WERI-Rb-1 (cell line): ENCODE measurements around the gene CCDC85A.

Experiments
- DNase-seq: peaks from one replicate; pipeline ENCODE4 v3.0.0-alpha.2; 2020
- H3K27ac ChIP-seq: fragments of 250-450 bp; sonication (Bioruptor Pico); 2 replicates; pipeline ENCODE4 v1.5.1; 2020; ENCODE audit warnings: mild to moderate bottlenecking, moderate library complexity
- H3K27me3 ChIP-seq: fragments of 250-450 bp; sonication (Bioruptor Pico); 2 replicates; pipeline ENCODE4 v1.5.1; 2021; ENCODE audit warnings: mild to moderate bottlenecking, low read depth, moderate library complexity; ENCODE audit not compliant: insufficient read depth, severe bottlenecking
- H3K36me3 ChIP-seq: fragments of 250-450 bp; sonication (Bioruptor Pico); 2 replicates; pipeline ENCODE4 v1.5.1; 2020; ENCODE audit warnings: mild to moderate bottlenecking, moderate library complexity
- H3K4me3 ChIP-seq: 2 replicates; pipeline ENCODE4 v1.5.1; 2011; ENCODE audit warnings: low read depth, mild to moderate bottlenecking, control low read depth, low read length
- H3K9me3 ChIP-seq: fragments of 250-450 bp; sonication (Bioruptor Pico); 2 replicates; pipeline ENCODE4 v1.5.1; 2021; ENCODE audit warnings: mild to moderate bottlenecking, moderate library complexity; ENCODE audit not compliant: severe bottlenecking
- CTCF ChIP-seq: IDR thresholded peaks from 2 replicates; pipeline ENCODE4 v1.5.1; 2011; ENCODE audit warnings: low read depth, mild to moderate bottlenecking, control low read depth, inconsistent platforms, low read length

Gene CCDC85A

GRCh38 chr2:56175779-56176178, 8.0 kb upstream of the CCDC85A start:
- no peak overlapping the region for H3K27ac ChIP-seq
- no peak for DNase-seq
- no peaks in the 10 kb centered on the region for H3K9me3 ChIP-seq
- H3K4me3 ChIP-seq = no peak overlapping the region
- no peaks in the 10 kb centered on the region for H3K36me3 ChIP-seq
- TF ChIP-seq CTCF = no peak
- no peaks in the 10 kb centered on the region for H3K27me3 ChIP-seq

GRCh38 chr2:56177420-56178220, 6.2 kb upstream of the CCDC85A start:
- no peak for TF ChIP-seq CTCF
- no peaks in the 10 kb centered on the region for H3K9me3 ChIP-seq
- H3K4me3 ChIP-seq = no peak overlapping the region
- no peaks in the 10 kb centered on the region for H3K36me3 ChIP-seq
- DNase-seq = no peak
- no peak overlapping the region for H3K27ac ChIP-seq
- no peaks in the 10 kb centered on the region for H3K27me3 ChIP-seq

GRCh38 chr2:56179931-56180330, 3.9 kb upstream of the CCDC85A start:
- DNase-seq = no peak
- H3K27me3 ChIP-seq = peaks cover 9% of the 10 kb centered on the region
- no peak overlapping the region for H3K4me3 ChIP-seq
- H3K9me3 ChIP-seq = no peaks in the 10 kb centered on the region
- no peak overlapping the region for H3K27ac ChIP-seq
- H3K36me3 ChIP-seq = no peaks in the 10 kb centered on the region
- TF ChIP-seq CTCF = no peak

GRCh38 chr2:56182420-56182819, 1.4 kb upstream of the CCDC85A start:
- no peak for DNase-seq
- TF ChIP-seq CTCF = no peak

GRCh38 chr2:56184500-56185011, 766 bp downstream of the CCDC85A start:
- no peaks in the 10 kb centered on the region for H3K9me3 ChIP-seq
- peaks cover 40% of the 10 kb centered on the region for H3K27me3 ChIP-seq
- peak overlapping the region; percentile 48 for H3K4me3 ChIP-seq
- H3K36me3 ChIP-seq = no peaks in the 10 kb centered on the region
- peak; percentile 43 for DNase-seq
- no peak overlapping the region for H3K27ac ChIP-seq
- TF ChIP-seq CTCF = no peak

More at GRCh38 chr2:56182420-56182819, 1.4 kb upstream of the CCDC85A start:
- H3K9me3 ChIP-seq = no peaks in the 10 kb centered on the region
- H3K27ac ChIP-seq = no peak overlapping the region
- peaks cover 31% of the 10 kb centered on the region for H3K27me3 ChIP-seq
- H3K36me3 ChIP-seq = no peaks in the 10 kb centered on the region
- H3K4me3 ChIP-seq = no peak overlapping the region
